Measurements from ENCODE around the gene FAM76A. TPM values are rescaled to one million over a fixed set of nuclear protein-coding genes. Genes with fewer than 3 reads are reported as not detected.

FAM76A gene
- total and polyA plus RNA-seq, 9 of the 15 experiments (the other 6 are each of a cell fraction or from before 2014, with no cell fraction given), result 9.5 to 14.6 (median 11.4) TPM

- H3K9me1 ChIP-seq (ENCODE audit: control insufficient read depth, insufficient read depth, low read length), result no peaks in the 10 kb centered on the region
- BruUV-seq (replicated peaks), result no TSS peak
- intact Hi-C loops (cut with micrococcal nuclease), result no loop called here
- H3K9ac ChIP-seq (ENCODE audit: insufficient read depth in 1 of 2, low read depth in 2 of 2, low read length in 2 of 2), result no peak overlapping the region
- FAIRE-seq (no peak), ATAC-seq (no peak), DNase-seq (ENCODE audit: extremely low read depth in 1 of 4, low spot score in 3 of 4) (no peak)
- no peaks in the 10 kb centered on the region for H3K79me2 ChIP-seq (ENCODE audit: control insufficient read depth, insufficient read depth, low read length)
- H4K20me1 ChIP-seq (replicated peaks; ENCODE audit: control insufficient read depth, insufficient read depth, low read length), result no peaks in the 10 kb centered on the region
- TF ChIP-seq ZNF318 (IDR thresholded peaks at IDR 0.05; ENCODE audit: borderline replicate concordance in 1 of 2, low read depth in 1 of 2) (no peak), BCOR (IDR thresholded peaks at IDR 0.05) (peak; percentile 56; the same call in 1 of the 2 replicates), RBM25 (IDR thresholded peaks at IDR 0.05; ENCODE audit: low read depth, low read length, severe bottlenecking) (peak; percentile 69), CHCHD3 (CRISPR knock-in tag; IDR thresholded peaks at IDR 0.05) (no peak), RFX5 (IDR thresholded peaks at IDR 0.05; ENCODE audit: low read depth, low read length) (no peak), ZNF589 (CRISPR knock-in tag; IDR thresholded peaks at IDR 0.05; ENCODE audit: low read depth) (no peak)
- peaks cover 38% of the 10 kb centered on the region; the same call in 2 of the 3 replicates for H3K36me3 ChIP-seq (ENCODE audit: control insufficient read depth, insufficient read depth, low read length)
- H3K27ac ChIP-seq (ENCODE audit: extremely low read depth, low read depth, low read length), result no peak overlapping the region
- in situ Hi-C loops (cut with MboI), result no loop called here
- WGBS (ENCODE audit: insufficient coverage, low coverage, missing lambda C conversion rate), result 84% methylated on average over 3 of the region's 3 CpGs
- no peak overlapping the region for H3K4me2 ChIP-seq (ENCODE audit: insufficient read depth, low read length)
- no peak overlapping the region for H2AFZ ChIP-seq (ENCODE audit: low read depth, low read length)
- no peaks in the 10 kb centered on the region for H3K4me1 ChIP-seq (replicated peaks in 1 of 2; ENCODE audit: control insufficient read depth in 2 of 2, insufficient read depth in 2 of 2, low read length in 2 of 2)
- no peak overlapping the region for H3K4me3 ChIP-seq
- ChIA-PET POLR2A (no interaction called here), CTCF (ENCODE audit: low intra/inter-chr PET ratio) (no interaction called here)
- no peaks in the 10 kb centered on the region for H3K9me3 ChIP-seq (replicated peaks; ENCODE audit: control insufficient read depth, insufficient read depth, low read depth, low read length)
- no peaks in the 10 kb centered on the region for H3K27me3 ChIP-seq (ENCODE audit: control insufficient read depth in 2 of 2, insufficient read depth in 2 of 2, low read length in 2 of 2)
Measured at GRCh38 chr1:27736252-27736651, 10.5 kb downstream of the FAM76A start.

Data from K562 (cell line).